Measurements from ENCODE around the gene NRG2. TPM values are rescaled to one million over a fixed set of nuclear protein-coding genes. Genes with fewer than 3 reads are reported as not detected.

NRG2 gene
- total RNA-seq, 4 donors from 2014 or later, result 1.1 to 2.9 (median 1.8) TPM

DNA sequence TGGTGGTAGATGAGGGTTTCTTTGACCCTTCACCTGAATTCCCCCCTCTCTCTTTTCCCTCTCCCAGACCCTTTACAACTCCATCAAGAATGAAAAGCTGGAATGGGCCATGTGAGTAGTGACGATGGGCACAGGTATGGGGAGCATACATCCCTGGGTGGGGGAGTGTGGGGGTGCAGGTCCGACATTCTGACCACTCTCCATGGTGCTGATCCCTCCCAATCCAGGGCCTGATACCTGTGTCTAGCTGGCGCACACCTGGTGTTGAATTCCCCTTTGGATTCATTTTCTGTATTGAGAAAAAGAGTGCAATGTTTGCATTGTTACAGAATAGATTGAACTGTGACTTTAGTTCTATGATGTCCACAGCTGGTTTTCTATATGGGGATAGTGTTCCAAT, 207.4 kb downstream of the NRG2 start:
- Histone ChIP-seq H3K36me3 (no peaks in the 10 kb centered on the region), H3K9me3 (no peaks in the 10 kb centered on the region), H3K27me3 (no peaks in the 10 kb centered on the region), H3K27ac (no peak overlapping the region), H3K4me1 (no peaks in the 10 kb centered on the region), H3K4me3 (replicated peaks in 1 of 3) (no peak overlapping the region)
- 42% methylated on average over 3 of the region's 3 CpGs for WGBS, 2 donors
- intact Hi-C loops (cut with DNase I), result no loop called here
- TF ChIP-seq, protein P1, sequence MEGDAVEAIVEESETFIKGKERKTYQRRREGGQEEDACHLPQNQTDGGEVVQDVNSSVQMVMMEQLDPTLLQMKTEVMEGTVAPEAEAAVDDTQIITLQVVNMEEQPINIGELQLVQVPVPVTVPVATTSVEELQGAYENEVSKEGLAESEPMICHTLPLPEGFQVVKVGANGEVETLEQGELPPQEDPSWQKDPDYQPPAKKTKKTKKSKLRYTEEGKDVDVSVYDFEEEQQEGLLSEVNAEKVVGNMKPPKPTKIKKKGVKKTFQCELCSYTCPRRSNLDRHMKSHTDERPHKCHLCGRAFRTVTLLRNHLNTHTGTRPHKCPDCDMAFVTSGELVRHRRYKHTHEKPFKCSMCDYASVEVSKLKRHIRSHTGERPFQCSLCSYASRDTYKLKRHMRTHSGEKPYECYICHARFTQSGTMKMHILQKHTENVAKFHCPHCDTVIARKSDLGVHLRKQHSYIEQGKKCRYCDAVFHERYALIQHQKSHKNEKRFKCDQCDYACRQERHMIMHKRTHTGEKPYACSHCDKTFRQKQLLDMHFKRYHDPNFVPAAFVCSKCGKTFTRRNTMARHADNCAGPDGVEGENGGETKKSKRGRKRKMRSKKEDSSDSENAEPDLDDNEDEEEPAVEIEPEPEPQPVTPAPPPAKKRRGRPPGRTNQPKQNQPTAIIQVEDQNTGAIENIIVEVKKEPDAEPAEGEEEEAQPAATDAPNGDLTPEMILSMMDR (IDR thresholded peaks at IDR 0.05), result no peak
- no peak for TF ChIP-seq POLR2A (IDR thresholded peaks at IDR 0.05)
- no peak for DNase-seq

DNA sequence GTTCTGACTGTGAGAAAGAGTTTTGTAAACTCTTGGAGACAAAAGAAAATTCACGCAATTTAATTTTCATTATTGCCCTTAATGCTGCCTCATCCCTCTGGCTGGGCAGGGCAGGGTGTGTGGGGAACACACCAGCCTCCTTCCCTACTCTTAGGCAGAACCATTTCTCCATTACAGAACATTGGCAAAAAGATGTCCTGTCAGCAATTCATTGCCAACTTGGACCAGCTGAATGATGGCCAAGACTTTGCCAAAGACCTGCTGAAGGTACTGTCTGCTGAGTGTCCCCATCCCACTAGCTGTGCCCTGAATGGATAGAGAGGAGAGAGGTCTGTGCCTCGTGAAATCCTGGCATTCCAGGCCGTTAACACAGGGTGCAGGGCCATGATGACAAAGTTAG, 209.6 kb downstream of the NRG2 start:
- no peak overlapping the region for H3K27ac ChIP-seq
- TF ChIP-seq, protein P1 (IDR thresholded peaks at IDR 0.05), result no peak
- no peak for TF ChIP-seq POLR2A (IDR thresholded peaks at IDR 0.05)
- no peaks in the 10 kb centered on the region for H3K4me1 ChIP-seq
- no peaks in the 10 kb centered on the region for H3K9me3 ChIP-seq
- no peak for DNase-seq
- H3K27me3 ChIP-seq, result no peaks in the 10 kb centered on the region
- H3K4me3 ChIP-seq (replicated peaks in 1 of 3), result no peak overlapping the region
- 67 to 78% methylated on average over 3 of the region's 3 CpGs for WGBS, 2 donors
- no peaks in the 10 kb centered on the region for H3K36me3 ChIP-seq
- intact Hi-C loops (cut with DNase I), result no loop called here

DNA sequence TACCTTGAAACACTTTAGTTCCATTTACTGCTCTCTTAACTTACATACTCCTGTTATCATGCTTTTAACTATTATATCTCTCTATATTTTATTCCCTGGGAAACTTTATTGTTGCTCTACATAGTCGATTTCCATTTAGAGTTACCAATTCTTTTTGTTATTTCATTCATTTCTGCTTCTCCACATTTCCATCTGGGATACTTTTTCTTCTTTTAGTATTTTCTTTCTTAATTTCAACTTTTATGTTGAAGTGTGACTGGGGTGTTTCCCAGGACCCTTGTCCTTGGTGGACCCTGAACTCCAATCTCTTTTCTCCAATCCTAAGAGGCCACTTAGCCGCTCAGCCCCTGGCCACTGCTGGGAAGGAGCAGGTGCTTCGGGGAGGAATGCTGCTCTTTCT, 211.5 kb downstream of the NRG2 start:
- DNase-seq, result no peak
- Histone ChIP-seq H3K36me3 (no peaks in the 10 kb centered on the region), H3K4me3 (replicated peaks in 1 of 3) (no peak overlapping the region), H3K27ac (no peak overlapping the region), H3K9me3 (no peaks in the 10 kb centered on the region), H3K27me3 (no peaks in the 10 kb centered on the region), H3K4me1 (no peaks in the 10 kb centered on the region)
- no peak for TF ChIP-seq POLR2A (IDR thresholded peaks at IDR 0.05)
- TF ChIP-seq, protein P1 (IDR thresholded peaks at IDR 0.05), result no peak
- WGBS, 2 donors, result 56 to 70% methylated on average over 3 of the region's 3 CpGs
- intact Hi-C loops (cut with DNase I), result no loop called here

DNA sequence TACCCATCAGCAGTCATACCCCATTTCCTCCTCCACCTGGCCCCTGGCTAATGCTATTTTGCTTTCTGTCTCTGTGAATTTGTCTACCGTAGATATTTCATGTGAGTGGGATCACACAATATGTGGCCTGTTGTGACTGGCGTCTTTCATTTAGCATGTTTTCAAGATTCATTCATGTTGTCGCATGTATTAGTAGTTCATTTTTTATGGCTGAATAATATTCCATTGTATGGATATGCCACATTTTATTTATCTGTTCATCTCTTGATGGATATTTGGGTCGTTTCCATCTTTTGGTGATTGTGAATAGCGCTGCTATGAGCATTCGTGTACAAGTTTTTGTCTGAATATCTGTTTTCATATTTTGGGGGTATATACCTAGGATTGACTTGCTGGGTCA, 213.6 kb downstream of the NRG2 start:
- no peaks in the 10 kb centered on the region for H3K36me3 ChIP-seq
- no peaks in the 10 kb centered on the region for H3K9me3 ChIP-seq
- no peak for TF ChIP-seq POLR2A (IDR thresholded peaks at IDR 0.05)
- TF ChIP-seq, protein P1 (IDR thresholded peaks at IDR 0.05), result no peak
- no peak for DNase-seq
- H3K4me1 ChIP-seq, result no peaks in the 10 kb centered on the region
- H3K4me3 ChIP-seq (replicated peaks in 1 of 3), result no peak overlapping the region
- no peaks in the 10 kb centered on the region for H3K27me3 ChIP-seq
- 90 to 91% methylated on average over 6 of the region's 6 CpGs for WGBS, 2 donors
- no peak overlapping the region for H3K27ac ChIP-seq
- intact Hi-C loops (cut with DNase I), result no loop called here

DNA sequence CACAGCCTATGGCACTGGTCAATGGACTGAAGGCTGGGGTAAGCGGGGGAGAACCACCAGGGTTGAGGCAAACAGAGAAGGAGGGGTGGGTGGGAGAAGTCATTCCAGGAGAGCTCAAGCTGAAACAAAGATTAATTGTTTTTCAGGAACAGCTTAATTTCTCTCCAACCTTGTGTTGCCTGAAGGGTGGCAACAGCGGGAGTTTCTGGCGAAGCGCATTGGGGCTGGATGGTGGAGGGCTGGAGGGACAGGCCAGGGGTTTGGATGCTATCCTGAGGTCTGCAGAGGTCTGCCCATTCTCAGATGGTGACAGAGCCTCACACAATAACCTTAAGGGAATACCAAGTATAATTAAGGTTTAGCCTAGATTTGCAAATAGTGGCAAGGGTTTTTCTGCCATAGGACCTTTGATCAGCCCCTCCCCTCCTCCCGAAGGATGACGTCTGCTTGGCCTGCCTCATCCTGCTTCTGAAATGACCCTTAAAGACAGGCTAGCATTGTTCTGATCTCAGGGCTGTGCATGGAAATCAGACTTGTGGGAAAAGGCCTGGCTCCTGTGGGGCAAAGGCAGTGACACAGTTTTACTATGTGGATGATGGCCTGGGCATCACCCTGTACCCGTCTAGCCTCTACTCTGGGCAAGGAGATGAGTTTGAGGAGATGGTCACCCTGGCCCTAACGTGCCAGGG, 214.7 kb downstream of the NRG2 start:
- Histone ChIP-seq H3K27ac (no peak overlapping the region), H3K36me3 (no peaks in the 10 kb centered on the region), H3K4me3 (replicated peaks in 1 of 3) (no peak overlapping the region), H3K9me3 (no peaks in the 10 kb centered on the region), H3K4me1 (no peaks in the 10 kb centered on the region), H3K27me3 (no peaks in the 10 kb centered on the region)
- WGBS, 2 donors, result 73 to 74% methylated on average over 8 of the region's 8 CpGs
- DNase-seq, result no peak
- intact Hi-C loops (cut with DNase I), result no loop called here
- TF ChIP-seq, protein P1 (IDR thresholded peaks at IDR 0.05), result no peak
- no peak for TF ChIP-seq POLR2A (IDR thresholded peaks at IDR 0.05)

Data from thyroid gland (tissue), 4 donors.